CD4-positive, alpha-beta T cell (primary cell): ENCODE measurements around the gene ZNF585A. TPM values are rescaled to one million over a fixed set of nuclear protein-coding genes. Genes with fewer than 3 reads are reported as not detected.
"Not testable (repeated sequence)": the region's sequence is repeated elsewhere in the genome, so short reads cannot be mapped to it uniquely, and the experiment has no call there.

Source experiments
- ATAC-seq: fragments of 200-7000 bp; cut with Tn5 transposase; one replicate; pipeline ENCODE4 v1.10.0; 2022; ENCODE audit warnings: mild to moderate bottlenecking; ENCODE audit not compliant: poor library complexity
- CTCF ChIA-PET: fragments of 350-600 bp; sonication (Branson Sonifier 250); formaldehyde crosslinking; loops from one replicate; lab custom pipeline; 2021; ENCODE audit warnings: antibody characterized with exemption, inconsistent platforms; lab: Charles Lee
- POLR2A ChIA-PET: fragments of 350-600 bp; sonication (Branson Sonifier 250); formaldehyde crosslinking; loops from one replicate; lab custom pipeline; 2021; ENCODE audit warnings: antibody characterized with exemption, inconsistent platforms; lab: Charles Lee
- DNase-seq, 14 experiments: peaks; one replicate each; pipeline ENCODE4 v3.0.0-alpha.2; 2013 to 2020; ENCODE audit warnings: mixed read lengths in 2 of 14
- H3K27ac ChIP-seq, 2 donors: one replicate each; pipeline versions ENCODE4 v1.5.1 to v1.7.0; 2013; ENCODE audit warnings: low read length in 2 of 2, low read depth in 1 of 2, mild to moderate bottlenecking in 1 of 2
- H3K27me3 ChIP-seq, 2 experiments: 1 replicate in 1 of 2; 2 replicates in 1 of 2; pipeline versions ENCODE4 v1.6.1 to v1.7.0; 2013; ENCODE audit warnings: low read length in 2 of 2, control low read depth in 1 of 2, mild to moderate bottlenecking in 1 of 2, moderate library complexity in 1 of 2; ENCODE audit not compliant: insufficient read depth in 2 of 2, control insufficient read depth in 1 of 2
- H3K36me3 ChIP-seq: one replicate; pipeline ENCODE4 v1.6.1; 2013; ENCODE audit warnings: low read length, control low read depth; ENCODE audit not compliant: insufficient read depth
- H3K4me1 ChIP-seq: one replicate; pipeline ENCODE4 v1.6.1; 2013; ENCODE audit warnings: low read length, control low read depth; ENCODE audit not compliant: insufficient read depth
- H3K4me3 ChIP-seq: one replicate; pipeline ENCODE4 v1.5.1; 2013; ENCODE audit warnings: mild to moderate bottlenecking, low read length, moderate library complexity
- H3K9me3 ChIP-seq, 2 experiments: 1 replicate in 1 of 2; 2 replicates in 1 of 2; pipeline versions ENCODE4 v1.6.1 to v1.7.0; 2013; ENCODE audit warnings: low read length in 2 of 2, mild to moderate bottlenecking in 2 of 2, control low read depth in 1 of 2, moderate library complexity in 1 of 2; ENCODE audit not compliant: control insufficient read depth in 1 of 2, insufficient read depth in 1 of 2
- H3K27ac Mint-ChIP-seq: one replicate; pipeline ENCODE4 v1.8.0; 2020; ENCODE audit warnings: mixed read lengths
- H3K27me3 Mint-ChIP-seq: one replicate; pipeline ENCODE4 v1.8.0; 2021; ENCODE audit warnings: mixed read lengths
- H3K36me3 Mint-ChIP-seq: one replicate; pipeline ENCODE4 v1.8.0; 2021; ENCODE audit warnings: low read depth, mixed read lengths
- H3K4me1 Mint-ChIP-seq: one replicate; pipeline ENCODE4 v1.8.0; 2021; ENCODE audit warnings: low read depth, mixed read lengths
- H3K4me3 Mint-ChIP-seq: one replicate; pipeline ENCODE4 v1.8.0; 2020; ENCODE audit warnings: mild to moderate bottlenecking, mixed read lengths
- H3K9me3 Mint-ChIP-seq: one replicate; pipeline ENCODE4 v1.8.0; 2020; ENCODE audit warnings: mixed read lengths
- intact Hi-C, 2 experiments: fragments of 100-400 bp; cut with DNase I in 1 of 2; cut with micrococcal nuclease in 1 of 2; formaldehyde crosslinking; loops; one replicate each; pipeline versions ENCODE4 v1.15.1 to v1.9.0; 2023 to 2025; cut with DNase I, micrococcal nuclease
- total RNA-seq, 174 experiments: library from RNA in 2 of 174; stranded (reverse) in 2 of 174; gene quantifications; one replicate each; pipeline ENCODE4 v1.2.3 and lab custom pipeline; 2021 to 2026
- TF ChIP-seq, protein P1 (sequence below): fragments of 200-600 bp; IDR thresholded peaks from one replicate; pipeline ENCODE4 v1.8.0; 2022; ENCODE audit warnings: antibody characterized with exemption, mild to moderate bottlenecking

The ZNF585A gene
- total RNA-seq, 2 experiments from 2014 or later, result 4.5 to 4.6 TPM

DNA sequence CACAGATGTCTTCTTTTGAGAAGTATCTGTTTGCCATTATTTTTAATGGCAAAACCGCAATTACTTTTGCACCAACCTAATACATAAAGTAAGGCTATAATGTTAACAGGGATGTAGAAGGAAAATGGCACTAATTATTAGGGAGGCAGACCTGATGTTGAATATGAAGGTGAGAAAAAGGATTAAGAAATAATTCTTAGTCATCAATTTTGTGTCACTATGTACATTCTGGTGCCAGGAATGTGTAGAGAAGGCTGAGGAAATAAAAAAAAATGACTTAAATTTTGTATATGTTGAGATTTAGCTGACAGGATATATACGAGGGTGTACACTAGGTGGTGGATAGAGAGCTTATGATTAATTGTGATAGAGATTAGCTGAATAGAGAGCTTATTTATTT lies 25.3 kb upstream of the ZNF585A start:
- H3K36me3 Mint-ChIP-seq, result peaks cover 98% of the 10 kb centered on the region
- Histone ChIP-seq H3K9me3 (peaks cover 53 to 60% of the 10 kb centered on the region in 2 experiments), H3K36me3 (peaks cover 30% of the 10 kb centered on the region), H3K27me3 (no peaks in the 10 kb centered on the region), H3K4me3 (no peak overlapping the region), H3K27ac (no peak overlapping the region), H3K4me1 (no peaks in the 10 kb centered on the region)
- H3K27me3 Mint-ChIP-seq, result no peaks in the 10 kb centered on the region
- no peak overlapping the region for H3K27ac Mint-ChIP-seq
- no peaks in the 10 kb centered on the region for H3K4me1 Mint-ChIP-seq
- CTCF ChIA-PET, result no interaction called here
- no peak overlapping the region for H3K4me3 Mint-ChIP-seq
- POLR2A ChIA-PET, result interaction anchor here (0.6 kb wide), 1 partner anchor 11 kb away, joined by 3 read pairs; no protein-coding TSS in a partner anchor
- no peak for DNase-seq
- peaks cover 6% of the 10 kb centered on the region for H3K9me3 Mint-ChIP-seq
- TF ChIP-seq, protein P1, sequence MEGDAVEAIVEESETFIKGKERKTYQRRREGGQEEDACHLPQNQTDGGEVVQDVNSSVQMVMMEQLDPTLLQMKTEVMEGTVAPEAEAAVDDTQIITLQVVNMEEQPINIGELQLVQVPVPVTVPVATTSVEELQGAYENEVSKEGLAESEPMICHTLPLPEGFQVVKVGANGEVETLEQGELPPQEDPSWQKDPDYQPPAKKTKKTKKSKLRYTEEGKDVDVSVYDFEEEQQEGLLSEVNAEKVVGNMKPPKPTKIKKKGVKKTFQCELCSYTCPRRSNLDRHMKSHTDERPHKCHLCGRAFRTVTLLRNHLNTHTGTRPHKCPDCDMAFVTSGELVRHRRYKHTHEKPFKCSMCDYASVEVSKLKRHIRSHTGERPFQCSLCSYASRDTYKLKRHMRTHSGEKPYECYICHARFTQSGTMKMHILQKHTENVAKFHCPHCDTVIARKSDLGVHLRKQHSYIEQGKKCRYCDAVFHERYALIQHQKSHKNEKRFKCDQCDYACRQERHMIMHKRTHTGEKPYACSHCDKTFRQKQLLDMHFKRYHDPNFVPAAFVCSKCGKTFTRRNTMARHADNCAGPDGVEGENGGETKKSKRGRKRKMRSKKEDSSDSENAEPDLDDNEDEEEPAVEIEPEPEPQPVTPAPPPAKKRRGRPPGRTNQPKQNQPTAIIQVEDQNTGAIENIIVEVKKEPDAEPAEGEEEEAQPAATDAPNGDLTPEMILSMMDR, result no peak
- intact Hi-C loops, result no loop called here
- ATAC-seq, result no peak

DNA sequence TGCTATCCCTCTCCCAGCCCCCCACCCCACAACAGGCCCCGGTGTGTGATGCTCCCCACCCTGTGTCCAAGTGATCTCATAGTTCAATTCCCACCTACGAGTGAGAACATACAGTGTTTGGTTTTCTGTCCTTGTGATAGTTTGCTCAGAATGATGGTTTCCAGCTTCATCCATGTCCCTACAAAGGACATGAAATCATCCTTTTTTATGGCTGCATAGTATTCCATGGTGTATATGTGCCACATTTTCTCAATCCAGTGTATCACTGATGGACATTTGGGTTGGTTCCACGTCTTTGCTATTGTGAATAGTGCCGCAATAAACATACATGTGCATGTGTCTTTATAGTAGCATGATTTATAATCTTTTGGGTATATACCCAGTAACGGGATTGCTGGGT lies 24.6 kb upstream of the ZNF585A start:
- H3K4me1 ChIP-seq, H3K27ac ChIP-seq, DNase-seq, intact Hi-C loops, H3K27me3 ChIP-seq, ATAC-seq, H3K4me3 ChIP-seq, H3K9me3 Mint-ChIP-seq, H3K27ac Mint-ChIP-seq, CTCF ChIA-PET, H3K4me1 Mint-ChIP-seq, POLR2A ChIA-PET, H3K4me3 Mint-ChIP-seq, H3K27me3 Mint-ChIP-seq: not testable (repeated sequence)
- Histone ChIP-seq H3K9me3 (peaks cover 49 to 62% of the 10 kb centered on the region in 2 experiments), H3K36me3 (peaks cover 24% of the 10 kb centered on the region)
- peaks cover 98% of the 10 kb centered on the region for H3K36me3 Mint-ChIP-seq

DNA sequence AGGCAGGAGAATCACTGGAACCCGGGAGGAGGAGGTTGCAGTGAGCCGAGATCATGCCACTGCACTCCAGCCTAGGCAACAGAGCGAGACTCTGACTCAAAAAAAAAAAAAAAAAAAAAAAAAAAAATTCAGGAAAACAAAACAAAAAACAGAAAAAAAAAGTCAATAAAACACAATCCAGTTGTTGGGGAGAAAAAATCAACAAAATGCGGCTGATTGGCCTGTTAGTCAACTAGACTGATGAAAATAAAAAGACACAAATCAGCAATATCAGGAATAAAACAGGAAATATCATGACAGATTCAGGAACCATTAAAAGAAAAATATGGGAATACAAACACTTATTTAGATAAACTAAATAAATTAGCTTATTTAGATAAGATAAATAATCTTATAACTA lies 22.8 kb upstream of the ZNF585A start:
- H3K27me3 ChIP-seq, H3K27ac Mint-ChIP-seq, H3K4me1 ChIP-seq, H3K4me3 Mint-ChIP-seq, H3K27ac ChIP-seq, H3K9me3 Mint-ChIP-seq, CTCF ChIA-PET, H3K4me1 Mint-ChIP-seq, H3K27me3 Mint-ChIP-seq, ATAC-seq, POLR2A ChIA-PET, H3K4me3 ChIP-seq, DNase-seq, intact Hi-C loops: not testable (repeated sequence)
- Histone ChIP-seq H3K9me3 (peaks cover 63 to 72% of the 10 kb centered on the region in 2 experiments), H3K36me3 (peaks cover 27% of the 10 kb centered on the region)
- H3K36me3 Mint-ChIP-seq, result peaks cover 98% of the 10 kb centered on the region

DNA sequence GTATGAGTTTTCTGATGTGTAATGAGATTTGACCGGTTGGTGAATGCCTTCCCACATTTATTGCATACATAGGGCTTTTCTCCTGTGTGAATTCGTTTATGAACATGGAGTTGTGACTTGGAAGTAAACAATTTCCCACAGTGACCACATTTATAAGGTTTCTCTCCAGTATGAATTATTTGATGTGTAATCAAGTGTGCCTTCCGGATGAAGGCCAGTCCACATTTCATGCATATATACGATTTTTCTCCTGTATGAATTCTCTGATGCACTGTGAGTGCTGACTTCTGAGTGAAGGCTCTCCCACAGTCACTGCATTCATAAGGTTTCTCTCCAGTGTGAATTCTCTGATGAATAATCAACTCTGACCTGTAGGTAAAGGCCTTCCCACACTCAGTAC lies 13.6 kb upstream of the ZNF585A start:
- CTCF ChIA-PET, intact Hi-C loops, ATAC-seq, H3K27ac Mint-ChIP-seq, H3K27me3 Mint-ChIP-seq, H3K4me3 Mint-ChIP-seq, POLR2A ChIA-PET, H3K4me1 Mint-ChIP-seq, DNase-seq, H3K27ac ChIP-seq, H3K27me3 ChIP-seq, H3K4me1 ChIP-seq, H3K4me3 ChIP-seq: not testable (repeated sequence)
- peaks cover 33% of the 10 kb centered on the region for H3K36me3 ChIP-seq
- Mint-ChIP-seq H3K9me3 (peaks cover 19% of the 10 kb centered on the region), H3K36me3 (peaks cover 90% of the 10 kb centered on the region)
- peaks cover 47 to 90% of the 10 kb centered on the region in 2 experiments for H3K9me3 ChIP-seq
